ENCODE measurements around the gene CEP70.

DNA sequence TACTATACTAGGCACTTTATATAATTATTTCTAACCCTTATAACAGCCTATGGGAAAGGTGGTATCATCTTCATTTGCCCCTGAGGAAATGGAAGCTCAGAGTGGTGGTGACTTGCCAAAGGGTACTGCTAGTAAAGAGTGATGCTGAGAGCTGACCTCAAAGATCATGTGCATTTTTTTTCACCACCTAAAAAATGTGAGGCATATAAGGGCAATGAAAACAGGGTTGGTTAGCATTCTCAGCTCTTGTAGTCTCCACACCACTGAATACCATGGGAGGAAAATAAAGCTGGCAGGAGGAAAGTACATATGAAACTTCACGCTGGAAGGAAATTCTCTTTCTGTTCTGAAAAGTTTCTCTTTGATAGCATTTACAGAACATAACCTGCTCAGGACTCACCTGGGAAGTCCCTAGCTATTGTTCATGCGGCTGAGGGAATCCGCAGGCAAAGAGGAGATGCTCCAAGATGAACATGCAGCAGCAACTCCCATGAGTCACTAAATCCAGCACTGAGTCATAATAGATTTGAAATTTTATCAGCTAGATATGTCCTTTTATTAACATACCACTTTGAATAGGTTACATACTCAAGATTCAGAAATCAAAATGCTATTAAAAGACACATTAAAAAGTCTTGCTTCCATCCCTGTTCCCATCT lies 31.8 kb upstream of the CEP70 start:
- TF ChIP-seq, protein P1, sequence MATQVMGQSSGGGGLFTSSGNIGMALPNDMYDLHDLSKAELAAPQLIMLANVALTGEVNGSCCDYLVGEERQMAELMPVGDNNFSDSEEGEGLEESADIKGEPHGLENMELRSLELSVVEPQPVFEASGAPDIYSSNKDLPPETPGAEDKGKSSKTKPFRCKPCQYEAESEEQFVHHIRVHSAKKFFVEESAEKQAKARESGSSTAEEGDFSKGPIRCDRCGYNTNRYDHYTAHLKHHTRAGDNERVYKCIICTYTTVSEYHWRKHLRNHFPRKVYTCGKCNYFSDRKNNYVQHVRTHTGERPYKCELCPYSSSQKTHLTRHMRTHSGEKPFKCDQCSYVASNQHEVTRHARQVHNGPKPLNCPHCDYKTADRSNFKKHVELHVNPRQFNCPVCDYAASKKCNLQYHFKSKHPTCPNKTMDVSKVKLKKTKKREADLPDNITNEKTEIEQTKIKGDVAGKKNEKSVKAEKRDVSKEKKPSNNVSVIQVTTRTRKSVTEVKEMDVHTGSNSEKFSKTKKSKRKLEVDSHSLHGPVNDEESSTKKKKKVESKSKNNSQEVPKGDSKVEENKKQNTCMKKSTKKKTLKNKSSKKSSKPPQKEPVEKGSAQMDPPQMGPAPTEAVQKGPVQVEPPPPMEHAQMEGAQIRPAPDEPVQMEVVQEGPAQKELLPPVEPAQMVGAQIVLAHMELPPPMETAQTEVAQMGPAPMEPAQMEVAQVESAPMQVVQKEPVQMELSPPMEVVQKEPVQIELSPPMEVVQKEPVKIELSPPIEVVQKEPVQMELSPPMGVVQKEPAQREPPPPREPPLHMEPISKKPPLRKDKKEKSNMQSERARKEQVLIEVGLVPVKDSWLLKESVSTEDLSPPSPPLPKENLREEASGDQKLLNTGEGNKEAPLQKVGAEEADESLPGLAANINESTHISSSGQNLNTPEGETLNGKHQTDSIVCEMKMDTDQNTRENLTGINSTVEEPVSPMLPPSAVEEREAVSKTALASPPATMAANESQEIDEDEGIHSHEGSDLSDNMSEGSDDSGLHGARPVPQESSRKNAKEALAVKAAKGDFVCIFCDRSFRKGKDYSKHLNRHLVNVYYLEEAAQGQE (IDR thresholded peaks at IDR 0.05; ENCODE audit: insufficient replicate concordance, low read depth): no peak
- TF ChIP-seq, protein P2, sequence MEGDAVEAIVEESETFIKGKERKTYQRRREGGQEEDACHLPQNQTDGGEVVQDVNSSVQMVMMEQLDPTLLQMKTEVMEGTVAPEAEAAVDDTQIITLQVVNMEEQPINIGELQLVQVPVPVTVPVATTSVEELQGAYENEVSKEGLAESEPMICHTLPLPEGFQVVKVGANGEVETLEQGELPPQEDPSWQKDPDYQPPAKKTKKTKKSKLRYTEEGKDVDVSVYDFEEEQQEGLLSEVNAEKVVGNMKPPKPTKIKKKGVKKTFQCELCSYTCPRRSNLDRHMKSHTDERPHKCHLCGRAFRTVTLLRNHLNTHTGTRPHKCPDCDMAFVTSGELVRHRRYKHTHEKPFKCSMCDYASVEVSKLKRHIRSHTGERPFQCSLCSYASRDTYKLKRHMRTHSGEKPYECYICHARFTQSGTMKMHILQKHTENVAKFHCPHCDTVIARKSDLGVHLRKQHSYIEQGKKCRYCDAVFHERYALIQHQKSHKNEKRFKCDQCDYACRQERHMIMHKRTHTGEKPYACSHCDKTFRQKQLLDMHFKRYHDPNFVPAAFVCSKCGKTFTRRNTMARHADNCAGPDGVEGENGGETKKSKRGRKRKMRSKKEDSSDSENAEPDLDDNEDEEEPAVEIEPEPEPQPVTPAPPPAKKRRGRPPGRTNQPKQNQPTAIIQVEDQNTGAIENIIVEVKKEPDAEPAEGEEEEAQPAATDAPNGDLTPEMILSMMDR (IDR thresholded peaks at IDR 0.05; ENCODE audit: insufficient read depth, low read length): no peak
- TF ChIP-seq GABPA (IDR thresholded peaks at IDR 0.05; ENCODE audit: low read depth): no peak
- no peak for TF ChIP-seq POLR2AphosphoS5 (IDR thresholded peaks at IDR 0.05; ENCODE audit: low read depth)
- TF ChIP-seq SPI1 (IDR thresholded peaks at IDR 0.05; ENCODE audit: borderline replicate concordance, low read depth): no peak
